A673 (cell line): ENCODE measurements around the gene GABRB1. TPM values are rescaled to one million over a fixed set of nuclear protein-coding genes. Genes with fewer than 3 reads are reported as not detected.

Source experiments
- BruUV-seq: library from RNA; stranded (reverse); fragments of 400-500 nt; replicated peaks from 2 replicates; lab custom pipeline; 2021; lab: Mats Ljungman, UMichigan
- CTCF ChIA-PET: fragments of 300-600 bp; sonication (Branson Sonifier 250); formaldehyde crosslinking; loops from one replicate; lab custom pipeline; 2022; ENCODE audit warnings: antibody characterized with exemption; lab: Charles Lee
- POLR2A ChIA-PET: fragments of 300-600 bp; sonication (Branson Sonifier 250); formaldehyde crosslinking; loops from one replicate; lab custom pipeline; 2022; ENCODE audit warnings: antibody characterized with exemption; ENCODE audit not compliant: low non-redundant PET; lab: Charles Lee
- DNase-seq: peaks from one replicate; pipeline ENCODE4 v3.0.0-alpha.2; 2015; ENCODE audit warnings: low spot score
- H3K27ac ChIP-seq: fragments of 200-600 bp; sonication (generic); 2 replicates; pipeline ENCODE4 v1.5.1; 2016; ENCODE audit warnings: mixed run types, low read depth, mild to moderate bottlenecking, mixed read lengths, antibody characterized with exemption, low read length; ENCODE audit not compliant: poor library complexity, severe bottlenecking
- H3K27me3 ChIP-seq: fragments of 200-600 bp; sonication (generic); replicated peaks from 2 replicates; pipeline ENCODE4 v1.6.1; 2017; ENCODE audit warnings: mixed run types, low read depth, mild to moderate bottlenecking, mixed read lengths, antibody characterized with exemption, low read length; ENCODE audit not compliant: insufficient read depth, poor library complexity
- H3K36me3 ChIP-seq: fragments of 200-600 bp; sonication (generic); 2 replicates; pipeline ENCODE4 v1.6.1; 2016; ENCODE audit warnings: mixed run types, mild to moderate bottlenecking, mixed read lengths, antibody characterized with exemption, low read length; ENCODE audit not compliant: insufficient read depth, poor library complexity, severe bottlenecking
- H3K4me1 ChIP-seq: fragments of 200-600 bp; sonication (generic); 2 replicates; pipeline ENCODE4 v1.6.1; 2017; ENCODE audit warnings: mixed run types, mild to moderate bottlenecking, mixed read lengths, antibody characterized with exemption, low read length; ENCODE audit not compliant: insufficient read depth, poor library complexity, severe bottlenecking
- H3K4me3 ChIP-seq: fragments of 200-600 bp; sonication (generic); 2 replicates; pipeline ENCODE4 v1.5.1; 2016; ENCODE audit warnings: low read depth, mixed run types, mild to moderate bottlenecking, mixed read lengths, low read length; ENCODE audit not compliant: poor library complexity, severe bottlenecking
- H3K9me3 ChIP-seq: fragments of 200-600 bp; sonication (generic); 2 replicates; pipeline ENCODE4 v1.6.1; 2016; ENCODE audit warnings: mixed run types, low read depth, mild to moderate bottlenecking, mixed read lengths, antibody characterized with exemption, low read length; ENCODE audit not compliant: poor library complexity, severe bottlenecking
- CTCF ChIP-seq: fragments of 300-800, 200-600 bp; sonication (generic); conservative IDR thresholded peaks from 2 replicates; pipeline ENCODE4 v1.5.1; 2017; ENCODE audit warnings: low read depth, mild to moderate bottlenecking, antibody characterized with exemption, low read length, moderate library complexity, mixed read lengths
- EZH2 ChIP-seq: fragments of 200-600 bp; sonication (generic); IDR thresholded peaks from 2 replicates; pipeline ENCODE4 v1.6.1; 2017; ENCODE audit warnings: borderline replicate concordance, low read depth, mild to moderate bottlenecking, mixed read lengths, antibody characterized with exemption, low read length; ENCODE audit not compliant: poor library complexity, severe bottlenecking
- intact Hi-C: fragments of 100-400 bp; cut with micrococcal nuclease; formaldehyde crosslinking; loops from one replicate; pipeline ENCODE4 v1.10.0; 2022; ENCODE audit not compliant: unreplicated experiment
- total RNA-seq: library from RNA; stranded (reverse); gene quantifications from 2 replicates; pipeline ENCODE4 v1.2.3, GENCODE V29; 2021

The GABRB1 gene
- total RNA-seq, 1 experiment from 2014 or later = 1.0 TPM

- intact Hi-C loops = no loop called here
- no TSS peak for BruUV-seq
- ChIA-PET POLR2A (no interaction called here), CTCF (no interaction called here)
- DNase-seq = no peak
- Histone ChIP-seq H3K4me3 (no peak overlapping the region), H3K9me3 (no peaks in the 10 kb centered on the region), H3K36me3 (no peaks in the 10 kb centered on the region), H3K27me3 (no peaks in the 10 kb centered on the region), H3K27ac (no peak overlapping the region), H3K4me1 (peaks cover 5% of the 10 kb centered on the region)
- TF ChIP-seq CTCF (no peak), EZH2 (no peak)
These were observed 306.5 kb downstream of the GABRB1 start for GRCh38 chr4:47337893-47338292.

- intact Hi-C loops = no loop called here
- H3K36me3 ChIP-seq = no peaks in the 10 kb centered on the region
- H3K4me1 ChIP-seq = peaks cover 5% of the 10 kb centered on the region
- no peak overlapping the region for H3K27ac ChIP-seq
- TF ChIP-seq EZH2 (no peak), CTCF (no peak)
- ChIA-PET POLR2A (no interaction called here), CTCF (no interaction called here)
- H3K4me3 ChIP-seq = no peak overlapping the region
- H3K9me3 ChIP-seq = no peaks in the 10 kb centered on the region
- no peaks in the 10 kb centered on the region for H3K27me3 ChIP-seq
- DNase-seq = peak; percentile 11
- no TSS peak for BruUV-seq
These were observed 309.5 kb downstream of the GABRB1 start for GRCh38 chr4:47340914-47341313.

- POLR2A ChIA-PET = no interaction called here
- Histone ChIP-seq H3K27me3 (no peaks in the 10 kb centered on the region), H3K36me3 (no peaks in the 10 kb centered on the region), H3K4me1 (peaks cover 5% of the 10 kb centered on the region), H3K9me3 (no peaks in the 10 kb centered on the region), H3K27ac (no peak overlapping the region), H3K4me3 (no peak overlapping the region)
- intact Hi-C loops = no loop called here
- no peak for DNase-seq
- CTCF ChIA-PET = no interaction called here
- TF ChIP-seq EZH2 (no peak), CTCF (no peak)
- no TSS peak for BruUV-seq
These were observed 311.4 kb downstream of the GABRB1 start for GRCh38 chr4:47342796-47343195.
